HL-60/S4 (cell line): ENCODE measurements around the gene RPAP2.
"Not testable (repeated sequence)": the region's sequence is repeated elsewhere in the genome, so short reads cannot be mapped to it uniquely, and the experiment has no call there.

ENCODE experiments used
- in situ Hi-C: fragments of 300-500 bp; cut with MboI; formaldehyde crosslinking; loops from 2 replicates; pipeline ENCODE4 v1.14.3; 2022; ENCODE audit warnings: low sequenced_read_pairs

The RPAP2 gene

GRCh38 chr1:92367496-92367895 is 68.6 kb downstream of the RPAP2 start:
- in situ Hi-C loops = no loop called here

GRCh38 chr1:92372164-92372563 is 73.3 kb downstream of the RPAP2 start:
- in situ Hi-C loops = no loop called here

- in situ Hi-C loops = no loop called here
These were observed 75.4 kb downstream of the RPAP2 start for GRCh38 chr1:92374223-92374622.

DNA sequence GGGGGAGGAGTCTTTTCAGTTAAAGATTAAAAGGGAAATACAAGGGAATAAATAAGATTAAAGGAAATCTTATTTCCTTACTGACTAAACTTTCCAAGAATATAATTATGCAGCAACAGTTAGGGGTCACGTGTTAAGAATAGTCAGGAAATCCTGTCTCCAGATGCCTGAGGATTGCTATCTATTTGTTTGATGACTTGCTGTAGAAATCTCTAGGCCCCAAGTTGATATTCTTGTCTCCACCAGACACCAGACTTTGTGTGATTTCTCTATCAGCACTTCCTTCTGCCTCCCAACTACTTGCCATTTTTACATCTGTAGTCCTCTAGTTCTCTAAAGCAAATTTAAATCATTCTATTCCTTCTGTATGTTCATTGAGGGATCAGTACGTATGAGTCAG is 77.5 kb downstream of the RPAP2 start:
- in situ Hi-C loops = no loop called here

- in situ Hi-C loops = not testable (repeated sequence)
These were observed 79.1 kb downstream of the RPAP2 start for GRCh38 chr1:92377991-92378390.

GRCh38 chr1:92380867-92381266 is 82.0 kb downstream of the RPAP2 start:
- in situ Hi-C loops = no loop called here

DNA sequence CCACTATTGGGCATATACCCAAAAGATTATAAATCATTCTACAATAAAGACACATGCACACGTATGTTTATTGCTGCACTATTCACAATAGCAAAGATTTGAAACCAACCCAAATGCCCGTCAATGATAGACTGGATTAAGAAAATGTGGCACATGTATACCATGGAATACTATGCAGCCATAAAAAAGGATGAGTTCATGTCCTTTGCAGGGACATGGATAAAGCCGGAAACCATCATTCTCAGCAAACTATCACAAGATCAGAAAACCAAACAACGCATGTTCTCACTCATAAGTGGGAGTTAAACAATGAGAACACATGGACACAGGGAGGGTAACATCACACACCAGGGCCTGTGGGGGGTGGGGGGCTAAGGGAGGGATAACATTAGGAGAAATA is 95.1 kb downstream of the RPAP2 start:
- in situ Hi-C loops = not testable (repeated sequence)

GRCh38 chr1:92398519-92398918 is 99.7 kb downstream of the RPAP2 start:
- in situ Hi-C loops = no loop called here

- in situ Hi-C loops = no loop called here
These were observed 100.2 kb downstream of the RPAP2 start for GRCh38 chr1:92399076-92399475.

DNA sequence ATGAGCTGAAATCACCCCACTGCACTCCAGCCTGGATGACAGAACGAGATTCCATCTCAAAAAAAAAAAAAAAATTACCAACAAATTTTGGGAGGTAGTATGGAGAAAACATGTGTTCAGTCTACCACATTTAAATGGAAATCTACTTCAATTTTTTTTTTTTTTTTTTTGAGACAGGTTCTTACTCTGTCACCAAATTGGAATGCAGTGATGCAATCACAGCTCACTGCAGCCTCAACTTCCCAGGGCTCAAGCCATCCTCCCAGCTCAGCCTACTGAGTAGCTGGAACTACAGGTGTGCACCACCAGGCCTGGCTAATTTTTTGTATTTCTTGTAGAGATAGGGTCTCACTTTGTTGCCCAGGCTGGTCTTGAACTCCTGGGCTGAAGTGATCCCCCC is 105.8 kb downstream of the RPAP2 start:
- in situ Hi-C loops = no loop called here

GRCh38 chr1:92408825-92409224 is 110.0 kb downstream of the RPAP2 start:
- in situ Hi-C loops = no loop called here

- in situ Hi-C loops = no loop called here
These were observed 111.2 kb downstream of the RPAP2 start for GRCh38 chr1:92409946-92410549.

GRCh38 chr1:92410706-92411105 is 111.8 kb downstream of the RPAP2 start:
- in situ Hi-C loops = no loop called here

GRCh38 chr1:92411511-92411910 is 112.7 kb downstream of the RPAP2 start:
- in situ Hi-C loops = no loop called here

DNA sequence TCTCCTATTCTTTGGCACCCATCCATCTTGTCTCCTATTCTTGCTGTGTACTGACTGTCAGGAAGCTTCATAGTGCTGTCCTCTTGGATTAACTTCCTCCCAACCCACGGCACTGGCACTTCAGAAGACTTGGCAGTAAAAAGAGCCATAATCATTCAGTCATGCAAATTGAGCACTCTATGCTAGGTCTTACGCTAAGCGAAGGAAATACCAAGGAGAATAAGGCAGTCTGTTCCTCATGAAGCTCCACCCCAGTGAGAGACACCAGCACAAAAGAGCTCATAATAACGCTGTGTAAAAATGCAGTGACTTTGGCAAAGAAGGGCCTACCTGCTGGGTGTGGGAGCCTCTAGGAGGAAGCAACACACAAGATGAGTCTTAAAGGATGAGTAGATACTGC is 120.8 kb downstream of the RPAP2 start:
- in situ Hi-C loops = no loop called here

- in situ Hi-C loops = no loop called here
These were observed 125.5 kb downstream of the RPAP2 start for GRCh38 chr1:92424381-92424780.

GRCh38 chr1:92425617-92426016 is 126.8 kb downstream of the RPAP2 start:
- in situ Hi-C loops = no loop called here

- in situ Hi-C loops = no loop called here
These were observed 131.2 kb downstream of the RPAP2 start for GRCh38 chr1:92430030-92430429.

DNA sequence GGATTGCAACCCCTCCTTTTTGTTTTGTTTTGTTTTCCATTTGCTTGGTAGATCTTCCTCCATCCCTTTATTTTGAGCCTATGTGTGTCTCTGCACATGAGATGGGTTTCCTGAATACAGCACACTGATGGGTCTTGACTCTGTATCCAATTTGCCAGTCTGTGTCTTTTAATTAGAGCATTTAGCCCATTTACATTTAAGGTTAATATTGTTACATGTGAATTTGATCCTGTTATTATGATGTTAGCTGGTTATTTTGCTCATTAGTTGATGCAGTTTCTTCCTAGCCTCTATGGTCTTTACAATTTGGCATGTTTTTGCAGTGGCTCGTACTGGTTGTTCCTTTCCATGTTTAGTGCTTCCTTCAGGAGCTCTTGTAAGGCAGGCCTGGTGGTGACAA is 135.7 kb downstream of the RPAP2 start:
- in situ Hi-C loops = not testable (repeated sequence)

DNA sequence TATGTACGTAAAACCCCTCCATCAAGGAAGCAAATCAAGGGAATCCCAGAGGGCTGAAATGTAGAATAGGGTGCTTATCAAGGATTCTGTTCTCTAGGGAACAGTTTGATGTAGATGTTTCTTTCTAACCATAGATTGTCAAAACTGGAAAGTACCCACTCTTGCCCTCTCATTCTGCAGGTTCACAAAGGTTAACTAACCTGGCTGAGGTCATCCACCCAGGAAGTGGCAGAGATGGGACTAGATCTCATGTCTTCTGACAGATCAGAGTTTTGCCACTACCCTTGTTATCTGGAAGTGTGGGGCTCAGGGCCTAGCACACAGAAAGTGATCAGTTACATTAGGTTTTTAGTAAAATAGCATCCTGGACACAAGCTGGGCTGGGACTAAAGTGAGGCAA is 140.4 kb downstream of the RPAP2 start:
- in situ Hi-C loops = no loop called here

GRCh38 chr1:92441316-92441696 is 142.4 kb downstream of the RPAP2 start:
- in situ Hi-C loops = no loop called here

GRCh38 chr1:92441697-92442342 is 143.0 kb downstream of the RPAP2 start:
- in situ Hi-C loops = no loop called here

GRCh38 chr1:92442351-92442750 is 143.5 kb downstream of the RPAP2 start:
- in situ Hi-C loops = no loop called here
